GM21723 (cell line): Measurements from ENCODE around the gene BID.

Experiments used
- ATAC-seq: cut with Tn5 transposase; IDR thresholded peaks from one replicate; pipeline ENCODE4 v1.9.1; 2021; ENCODE audit warnings: mild to moderate bottlenecking, moderate library complexity; ENCODE audit not compliant: unreplicated experiment

BID gene

DNA sequence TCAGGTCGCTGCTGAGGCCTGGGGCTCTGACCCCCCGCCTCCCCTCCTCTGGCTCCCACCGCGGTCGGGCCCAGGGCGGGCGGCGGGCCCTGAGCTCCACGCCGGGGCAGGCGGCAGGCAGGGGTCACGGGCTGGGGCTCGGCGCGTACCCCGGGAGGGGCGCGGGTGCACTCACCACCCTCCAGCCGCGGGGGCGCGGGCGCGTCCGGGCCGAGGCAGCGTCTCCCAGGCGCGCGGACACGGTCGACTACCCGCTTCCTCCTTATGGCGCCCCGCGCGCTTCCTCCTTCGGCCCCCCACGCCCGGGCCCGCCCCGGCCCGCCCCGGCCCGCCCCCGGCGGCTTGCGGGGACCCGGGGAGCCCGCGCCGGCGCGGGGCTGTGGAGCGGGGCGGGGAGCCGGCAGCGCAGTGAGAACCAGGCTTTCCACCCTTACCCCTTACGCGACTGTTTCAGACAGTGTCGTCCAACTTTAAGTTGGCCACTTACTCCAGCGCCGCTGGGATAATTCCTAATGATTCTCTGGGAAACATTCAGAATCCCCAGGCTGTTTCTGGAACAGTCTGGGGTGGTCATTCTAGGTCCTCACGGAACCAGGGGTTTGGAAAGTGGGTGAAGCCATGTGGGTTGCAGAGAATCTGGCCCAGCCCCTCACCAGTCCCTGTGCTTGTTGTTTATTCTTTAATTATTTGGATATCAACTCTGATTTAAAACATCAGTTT is at the start of gene BID:
Gene BID (minus strand): TSS at position 264 of the 720 bp plus-strand sequence. CDS start 24,353 bp downstream, outside the sequence.
- peak; percentile 32 for ATAC-seq

DNA sequence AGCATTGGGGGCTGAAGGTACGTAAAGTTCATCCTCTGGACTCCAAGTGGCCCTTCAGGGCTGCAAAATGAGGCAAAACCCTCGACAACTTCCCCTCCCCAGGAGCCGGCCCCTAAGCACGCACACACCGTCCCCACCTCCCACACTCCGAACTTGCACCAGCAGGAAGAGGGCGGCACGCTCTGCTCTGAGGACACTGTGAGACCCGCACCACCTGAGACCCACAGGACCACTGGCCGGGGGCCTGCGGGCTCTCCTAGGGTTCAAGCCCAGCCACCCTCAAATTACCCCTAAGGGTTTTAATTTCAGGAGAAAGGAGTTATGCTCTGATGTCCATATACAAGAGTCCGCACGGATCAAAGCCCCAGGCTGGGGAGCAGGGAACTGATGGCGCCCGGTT is 49.7 kb upstream of the BID start:
- no peak for ATAC-seq

DNA sequence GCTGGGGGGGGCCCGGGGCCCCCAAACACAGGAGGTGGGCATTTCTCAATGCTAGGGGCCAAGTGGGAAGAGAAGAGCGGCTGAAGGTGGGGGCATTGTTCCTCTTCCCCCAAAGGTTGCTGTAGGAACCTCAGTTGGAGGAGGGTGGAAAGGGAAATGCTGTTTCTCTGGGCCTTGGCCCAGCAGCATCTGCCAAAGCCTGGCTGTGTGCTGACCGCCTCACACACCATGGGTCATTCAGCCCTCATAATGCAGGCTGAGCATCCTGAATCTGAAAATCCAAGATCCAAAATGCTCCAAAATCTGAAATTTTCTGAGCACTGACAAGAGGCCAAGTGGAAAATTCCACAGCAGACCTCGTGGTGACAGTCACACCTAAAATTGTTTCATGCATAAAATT is 49.0 kb upstream of the BID start:
- no peak for ATAC-seq

DNA sequence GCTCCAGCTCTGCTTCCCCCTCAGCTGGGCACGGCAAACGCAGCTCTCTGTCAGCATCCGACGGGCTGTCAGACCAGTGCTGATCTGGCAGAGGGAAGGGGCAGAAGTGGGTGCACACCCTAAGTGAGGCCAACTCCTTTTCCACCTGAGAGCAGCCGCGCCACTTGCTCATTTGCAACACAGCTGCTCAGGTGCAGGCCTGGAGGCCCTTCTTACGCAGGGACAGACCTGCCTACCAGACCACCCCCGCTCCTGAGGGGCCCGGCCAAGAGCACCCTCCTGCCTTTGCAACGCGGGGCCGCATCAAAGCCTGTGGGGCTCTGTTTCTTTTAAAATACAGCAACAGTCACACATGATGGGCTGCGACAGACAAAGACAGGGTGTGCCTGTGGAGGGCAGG is 47.8 kb upstream of the BID start:
- no peak for ATAC-seq

DNA sequence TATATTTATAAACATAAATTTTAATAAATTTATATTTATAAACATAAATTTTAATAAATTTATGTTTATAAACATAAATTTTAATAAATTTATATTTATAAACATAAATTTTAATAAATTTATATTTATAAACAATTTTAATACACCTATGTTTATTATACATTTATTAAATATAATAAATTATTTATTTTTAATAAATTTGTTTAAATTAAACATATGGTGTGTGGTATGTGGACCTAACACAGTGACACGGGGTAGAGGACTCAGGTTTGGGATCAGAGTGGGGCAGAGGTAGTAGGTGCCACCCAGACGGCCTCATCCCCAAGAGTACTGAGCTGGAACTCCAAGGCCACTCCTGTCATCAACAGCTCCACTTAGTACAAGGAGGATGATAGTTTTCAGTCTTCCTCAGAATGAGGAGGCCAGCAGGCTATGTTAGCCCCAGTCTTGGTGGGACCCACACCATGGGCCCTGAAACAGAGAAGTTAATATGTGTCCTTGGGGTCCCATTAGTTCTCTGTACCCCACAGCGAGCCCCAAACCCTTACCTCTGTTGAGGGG is 46.7 kb upstream of the BID start:
- ATAC-seq: no peak

DNA sequence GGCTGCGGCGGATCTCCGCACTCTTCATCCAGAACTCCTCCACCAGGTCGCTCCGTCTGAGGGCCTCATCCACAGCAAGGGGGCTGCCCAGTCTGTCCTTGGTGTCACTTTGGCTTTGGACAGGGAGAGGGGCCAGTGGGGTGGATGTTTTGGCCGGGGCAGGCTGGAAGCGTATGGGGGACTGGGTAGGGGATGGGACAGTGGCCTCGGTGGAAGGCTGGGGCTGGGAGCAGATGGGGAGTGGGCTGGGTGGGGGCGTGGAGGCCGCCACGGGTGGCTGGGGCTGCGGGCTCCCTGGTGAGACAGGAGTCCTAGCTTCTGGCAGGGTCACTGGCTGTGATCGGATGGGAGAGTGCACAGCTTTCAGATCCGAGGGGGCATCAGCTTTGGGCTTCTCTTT is 44.4 kb upstream of the BID start:
- ATAC-seq: no peak

DNA sequence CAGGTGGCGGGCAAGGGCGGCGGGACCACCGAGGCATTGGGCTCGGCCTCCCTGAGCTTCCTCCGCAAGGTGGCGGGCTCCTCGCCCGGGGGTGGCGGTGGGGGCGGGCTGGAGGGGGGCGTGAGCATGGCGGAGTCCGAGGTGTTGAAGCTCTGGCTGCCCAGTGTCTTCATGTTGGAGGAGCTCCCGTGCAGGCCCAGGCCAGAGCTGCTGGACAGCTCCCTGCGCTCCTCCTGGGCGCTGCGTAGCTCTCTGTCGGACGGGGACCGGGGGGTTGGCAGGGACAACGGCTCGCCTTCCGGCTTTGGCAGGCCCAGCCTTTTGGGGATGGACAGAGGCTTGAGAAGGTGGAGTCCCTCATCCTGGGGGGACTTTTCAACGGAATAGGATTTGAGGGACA is 43.9 kb upstream of the BID start:
- no peak for ATAC-seq

DNA sequence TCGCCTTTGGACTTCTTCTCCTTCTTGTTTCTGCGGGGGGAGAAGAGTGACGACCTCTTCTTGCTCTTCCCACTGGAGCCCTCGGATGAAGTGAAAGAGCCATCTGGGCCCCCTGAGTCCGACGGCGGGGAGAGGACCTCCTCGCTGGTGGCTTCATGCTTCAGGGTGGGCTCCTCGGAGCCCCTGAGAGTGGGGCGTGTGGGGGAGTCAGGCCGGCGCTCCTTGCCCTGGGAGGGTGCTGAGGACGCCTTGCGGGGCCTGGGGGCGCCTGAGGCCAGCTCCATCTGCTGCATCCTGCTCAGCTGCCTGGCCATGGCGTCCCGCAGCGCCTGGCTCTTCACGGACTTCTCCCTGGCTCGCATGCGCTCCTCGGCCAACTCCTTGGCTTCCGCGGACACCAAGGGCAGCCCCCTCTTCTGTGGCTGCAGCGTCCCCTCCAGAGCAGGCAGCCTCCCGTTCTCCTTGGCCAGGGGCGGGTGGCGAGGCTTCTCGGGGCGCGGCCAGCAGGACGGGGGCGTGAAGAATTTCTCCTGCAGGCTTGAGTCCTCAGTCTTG is 43.3 kb upstream of the BID start:
- ATAC-seq: no peak

DNA sequence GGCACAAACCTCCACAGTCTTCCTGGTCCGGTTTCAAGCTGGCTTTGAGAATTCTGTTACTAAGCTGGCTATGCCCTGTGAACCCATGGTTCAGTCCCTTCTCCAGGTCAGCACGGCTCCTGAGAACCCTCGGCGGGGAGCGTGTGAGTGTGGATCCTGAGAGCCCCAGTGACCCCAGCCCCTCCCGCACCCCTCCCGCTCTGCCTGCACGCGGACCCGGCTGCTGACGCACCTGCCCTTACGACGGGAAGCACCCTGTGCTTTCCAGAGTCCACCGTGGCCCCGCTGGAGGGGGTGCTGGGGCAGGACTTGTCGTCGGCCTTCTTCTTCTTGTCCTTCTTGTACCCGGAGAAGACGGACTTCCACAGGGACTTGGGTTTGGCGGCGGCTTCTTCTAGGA is 42.8 kb upstream of the BID start:
- ATAC-seq: no peak

DNA sequence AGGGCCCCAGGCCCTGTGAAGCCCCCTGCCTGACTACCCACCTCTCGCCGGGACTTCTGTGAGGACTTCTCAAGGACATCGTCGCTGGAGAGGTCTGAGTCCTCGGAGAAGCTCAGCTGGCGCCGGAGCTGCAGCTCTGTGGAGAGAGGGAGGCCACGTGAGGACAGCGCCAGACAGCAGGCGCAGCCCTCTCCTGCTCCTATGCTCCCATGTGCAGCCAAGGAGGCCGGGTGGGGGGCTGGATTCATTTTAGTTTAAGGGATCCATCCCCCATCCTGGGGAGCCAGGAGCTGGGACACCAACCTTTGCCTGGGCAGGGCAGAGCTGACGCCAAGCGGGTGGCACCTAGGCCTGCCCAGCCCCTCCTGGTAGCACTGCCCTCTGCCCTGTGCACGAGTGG is 42.4 kb upstream of the BID start:
- ATAC-seq: no peak

DNA sequence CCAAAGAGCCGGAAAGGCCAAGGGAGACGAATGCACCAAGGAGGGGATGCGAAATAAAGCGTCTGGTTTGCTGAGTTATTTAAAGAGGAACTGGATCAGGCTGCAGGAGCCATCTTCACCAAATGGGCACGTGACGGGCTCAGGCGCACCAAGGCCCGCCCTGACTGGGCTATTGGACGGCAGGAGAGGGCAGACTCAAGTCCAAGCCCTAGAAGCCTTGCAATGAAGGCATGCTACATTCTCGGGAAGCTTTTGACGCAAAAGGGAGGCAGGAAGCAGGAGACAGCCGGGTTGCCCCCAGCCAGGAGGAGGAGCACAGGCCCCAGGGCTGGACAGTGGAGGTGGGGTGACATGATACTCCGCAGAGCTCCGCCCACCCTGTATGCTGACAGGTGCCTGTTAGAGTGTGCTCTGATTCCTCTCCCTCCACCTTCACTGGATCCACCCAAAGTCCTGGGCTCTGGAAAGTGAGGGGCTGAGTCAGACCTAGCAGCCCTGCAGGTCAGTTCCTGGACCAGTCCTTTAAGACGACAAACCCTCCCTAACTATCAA is 41.5 kb upstream of the BID start:
- ATAC-seq: no peak

DNA sequence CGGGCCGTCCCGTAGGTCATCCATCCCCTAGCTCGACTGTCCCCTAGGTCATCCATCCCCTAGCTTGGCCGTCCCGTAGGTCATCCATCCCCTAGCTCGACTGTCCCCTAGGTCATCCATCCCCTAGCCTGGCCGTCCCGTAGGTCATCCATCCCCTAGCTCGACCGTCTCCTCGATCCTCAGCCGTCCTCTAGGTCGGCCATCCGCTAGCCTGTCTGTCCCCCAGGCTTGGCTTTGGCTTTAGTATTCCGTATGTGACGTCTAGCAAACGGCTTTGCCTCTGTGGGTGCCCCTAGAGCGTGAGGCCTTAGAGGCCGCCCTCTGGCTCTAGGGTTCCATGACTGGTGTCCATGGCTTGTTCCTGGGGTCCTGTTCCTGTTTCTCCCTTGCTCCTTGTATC is 40.6 kb upstream of the BID start:
- ATAC-seq: no peak

DNA sequence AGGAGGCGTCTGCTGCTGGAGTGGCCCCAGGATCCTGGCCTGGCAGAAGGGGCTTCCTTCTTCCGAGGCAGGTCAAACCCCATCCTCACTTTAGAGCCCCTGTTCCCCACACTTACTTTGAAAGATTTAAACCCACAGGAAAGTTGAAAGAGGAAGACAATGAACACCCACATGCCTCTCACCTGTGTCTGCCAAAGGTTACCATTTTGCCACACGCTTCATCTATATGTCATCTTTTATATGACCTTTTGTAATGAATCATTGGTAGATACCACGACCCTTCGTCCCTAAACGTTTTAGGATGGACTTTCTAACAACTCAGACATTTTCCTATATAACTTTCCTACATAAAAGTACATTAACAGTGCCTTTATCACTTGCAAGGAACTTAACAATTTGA is 39.8 kb upstream of the BID start:
- ATAC-seq: no peak

DNA sequence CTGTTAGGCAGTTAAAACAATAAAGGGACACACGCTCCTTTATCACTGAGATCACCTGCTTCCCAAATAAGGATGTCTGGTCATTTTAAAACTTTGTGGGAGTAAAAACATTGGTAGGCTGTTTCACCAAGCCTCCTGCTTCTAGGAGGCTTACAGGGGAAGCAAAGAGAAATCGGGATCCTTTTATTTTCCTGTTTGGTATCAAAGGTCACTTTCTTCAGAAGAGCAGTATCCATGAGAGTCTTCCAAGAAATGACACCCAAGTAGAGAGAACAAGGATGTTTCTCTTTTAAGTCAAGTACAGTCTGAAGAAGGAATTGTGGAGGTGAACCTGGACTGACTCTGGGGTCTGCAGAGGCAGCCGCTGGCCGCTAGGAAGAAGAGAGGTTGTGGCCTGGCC is 36.9 kb upstream of the BID start:
- ATAC-seq: no peak

DNA sequence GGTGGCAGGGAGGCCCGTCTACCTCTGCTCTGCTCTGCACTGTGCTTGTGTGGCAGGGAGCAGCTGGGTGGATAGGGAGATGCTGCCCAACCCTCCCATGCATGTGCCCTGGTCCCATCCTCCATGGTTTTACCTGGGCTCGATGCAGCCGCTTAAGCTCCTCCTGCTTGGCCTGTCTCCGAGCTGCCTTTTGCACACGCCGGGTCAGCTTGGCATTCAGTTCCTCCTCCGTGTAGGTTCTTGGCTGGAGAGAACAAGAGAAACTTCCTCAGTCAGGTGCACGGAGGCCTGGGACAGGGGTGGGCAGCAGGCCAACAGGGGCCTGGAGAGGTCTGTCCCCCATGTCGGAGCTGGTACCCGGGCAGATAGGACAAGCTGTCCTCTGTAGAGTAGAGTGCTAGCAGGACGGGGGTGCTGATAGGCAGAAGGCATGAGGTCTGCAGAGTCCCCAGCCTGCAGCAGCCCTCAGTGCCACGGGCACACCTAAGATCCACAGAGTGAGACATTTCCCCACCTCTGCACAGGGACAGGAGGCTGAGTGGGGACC is 36.4 kb upstream of the BID start:
- no peak for ATAC-seq

DNA sequence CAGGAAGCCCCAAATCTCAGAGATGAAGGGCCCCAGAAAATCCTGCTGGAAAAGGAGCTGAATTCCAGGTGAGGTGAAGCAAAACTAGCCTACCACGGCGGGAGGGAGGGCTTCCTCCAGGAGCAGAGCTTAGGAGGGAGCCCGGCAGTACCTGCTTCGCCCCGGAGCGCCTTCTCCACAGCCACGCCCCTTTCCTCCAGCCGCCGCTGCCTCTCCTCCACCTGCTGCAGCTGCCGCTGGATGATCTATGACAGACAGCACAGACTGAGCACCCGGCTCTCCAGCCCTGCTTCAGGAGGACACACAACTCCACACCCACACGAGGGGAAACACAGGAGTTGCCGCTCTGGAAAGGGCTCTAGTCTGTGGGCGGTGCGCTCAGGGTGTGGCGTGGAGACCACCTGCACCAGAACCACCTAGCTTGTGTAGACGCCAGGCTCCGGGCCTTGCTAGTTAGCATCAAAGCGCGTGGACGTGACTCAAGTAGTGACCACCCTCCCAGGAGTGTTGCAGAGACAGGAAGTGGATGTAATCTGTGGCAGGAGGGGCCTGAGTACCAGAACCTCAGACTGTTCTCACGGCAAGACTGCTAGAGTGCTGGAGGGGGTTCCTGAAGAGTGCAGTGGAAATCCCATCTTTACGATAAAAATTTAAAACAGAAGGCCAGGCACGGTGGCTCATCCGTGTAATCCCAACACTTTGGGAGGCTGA is 34.6 kb upstream of the BID start:
- no peak for ATAC-seq

DNA sequence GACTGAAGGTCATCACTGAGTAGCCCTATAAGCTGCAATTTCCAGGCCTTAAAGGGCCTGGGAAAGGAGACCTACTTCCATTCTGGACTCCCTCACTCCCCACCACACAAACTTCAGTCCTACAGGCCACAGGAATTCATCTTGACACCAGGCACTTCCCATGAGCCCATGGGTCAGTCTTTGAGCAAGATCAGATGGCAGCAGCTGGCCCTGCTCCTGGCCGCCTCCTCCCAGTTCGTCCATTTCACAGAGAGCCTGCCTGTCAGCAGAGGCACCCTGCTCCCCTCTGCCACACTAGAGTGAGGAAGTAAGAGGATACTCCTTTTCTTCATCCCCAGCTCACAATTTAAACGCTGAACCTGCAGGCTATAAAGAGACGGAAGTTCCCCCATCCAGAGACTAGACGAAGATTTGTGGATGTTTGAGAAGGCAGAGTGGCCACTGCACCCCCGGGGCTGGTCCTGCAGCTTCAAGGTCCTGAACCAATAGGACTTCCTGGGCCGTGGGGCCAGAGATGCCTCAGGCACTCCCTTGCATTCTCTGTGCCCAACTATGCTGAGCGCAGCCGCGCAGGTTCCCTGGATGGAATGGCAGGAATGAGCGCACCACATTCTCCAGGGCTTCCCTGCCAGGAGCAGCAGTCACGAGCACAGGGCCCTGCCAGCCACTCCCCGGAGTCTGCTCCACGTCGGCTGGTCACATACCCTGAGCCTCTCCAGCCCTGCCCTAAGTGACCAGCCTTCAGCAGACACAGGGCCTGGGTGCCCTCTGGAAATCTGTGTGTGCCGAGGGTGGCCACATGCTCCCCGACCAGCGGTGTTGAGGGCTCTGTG is 33.5 kb upstream of the BID start:
- ATAC-seq: no peak

DNA sequence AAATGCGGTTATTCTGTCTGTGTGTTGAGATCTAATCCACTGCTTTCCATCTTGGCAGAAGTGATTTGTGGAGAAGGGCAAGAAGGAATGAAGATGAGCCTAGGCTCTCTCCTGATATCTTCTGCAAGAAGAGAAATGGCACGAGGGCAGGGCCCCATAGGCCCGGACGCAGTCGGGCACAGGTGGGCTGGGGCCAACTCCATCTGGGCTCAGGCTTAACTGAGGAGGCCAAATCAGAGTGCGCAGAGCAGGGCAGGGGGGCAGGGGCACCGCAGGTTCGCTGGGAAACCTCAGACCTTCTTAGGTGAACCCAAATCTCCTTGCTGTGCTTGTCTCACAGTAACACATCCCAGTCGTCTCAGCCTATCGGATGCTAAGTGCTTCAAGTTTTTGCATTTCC is 32.8 kb upstream of the BID start:
- ATAC-seq: no peak

DNA sequence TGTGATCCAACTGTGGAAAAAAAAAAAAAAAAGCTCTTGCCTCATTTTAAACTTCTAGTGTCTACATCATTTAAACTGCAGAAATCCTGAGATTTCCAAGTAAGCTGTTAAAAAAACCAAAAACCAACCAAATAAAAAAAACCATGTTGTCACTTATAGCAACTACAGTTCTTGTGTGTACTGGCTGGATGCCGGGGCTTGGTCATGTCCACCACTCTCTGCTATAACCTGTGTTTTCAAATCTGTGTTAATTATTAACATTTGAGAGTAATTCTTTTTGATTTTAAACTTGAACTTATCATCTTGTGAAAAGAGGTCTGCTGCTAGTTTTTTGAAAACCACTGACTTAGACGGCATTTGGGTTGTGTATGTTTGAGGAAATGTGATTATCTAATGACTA is 32.2 kb upstream of the BID start:
- ATAC-seq: no peak

DNA sequence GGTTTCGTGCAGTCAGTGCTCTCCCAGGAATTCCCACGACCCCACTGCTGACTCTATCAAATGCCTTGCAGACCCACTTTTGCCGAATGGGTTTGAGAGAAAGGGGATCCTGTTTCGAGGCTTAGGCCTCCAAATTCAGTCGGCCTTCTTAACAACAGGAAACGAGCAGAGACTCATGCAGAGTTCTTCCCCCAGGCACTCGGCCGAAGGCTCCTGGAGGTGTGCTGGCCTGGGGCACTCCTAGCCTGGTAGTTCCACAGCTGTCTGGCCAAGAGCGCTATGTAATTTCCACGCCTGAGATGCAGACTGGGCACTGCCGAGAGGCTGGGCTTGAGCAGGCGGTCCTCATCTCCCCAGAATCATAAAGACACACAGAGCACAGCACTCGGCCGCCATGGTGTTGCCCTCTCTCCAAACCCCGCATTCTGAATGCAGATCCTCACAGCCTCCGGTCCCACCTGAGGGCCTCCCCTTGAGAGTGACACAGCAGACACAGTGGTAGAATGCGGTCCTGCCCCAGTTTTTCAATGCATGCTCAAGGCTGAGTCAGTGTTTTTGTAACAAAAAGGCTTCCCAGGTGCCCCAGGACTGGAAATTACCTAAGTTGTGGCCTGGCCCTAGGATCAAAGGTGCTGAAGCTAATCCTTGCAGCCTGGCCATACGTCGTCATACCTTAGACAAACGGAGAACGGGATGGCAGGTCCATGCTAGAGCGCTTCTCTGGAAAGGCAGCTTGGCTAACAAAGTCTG is 30.2 kb upstream of the BID start:
- ATAC-seq: no peak
